Left lobe of liver (tissue), 2 donors: ENCODE measurements around the gene NAB2. TPM values are rescaled to one million over a fixed set of nuclear protein-coding genes. Genes with fewer than 3 reads are reported as not detected.

Source experiments
- ATAC-seq: fragments of 200-7000 bp; cut with Tn5 transposase; one replicate; pipeline ENCODE4 v1.9.1; 2020; ENCODE audit warnings: mild to moderate bottlenecking, moderate library complexity
- DNase-seq: peaks from one replicate; pipeline ENCODE4 v3.0.0-alpha.2; 2020; ENCODE audit warnings: low spot score
- total RNA-seq: library from RNA; stranded (reverse); gene quantifications from one replicate; pipeline ENCODE4 v1.2.1, GENCODE V29; 2021
- donor health status: DM: no; HTN: no; CAD: no; lungs with moderate emphysema.
- donor health status: DM: no; HTN: yes; CAD: no.

NAB2 gene
- total RNA-seq, 1 donor from 2014 or later = 12.9 TPM

- ATAC-seq (peak; percentile 40), DNase-seq (peak; percentile 78)
These were observed 42.0 kb downstream of the NAB2 start for GRCh38 chr12:57130941-57131340.

- no peak for DNase-seq
- ATAC-seq = no peak
These were observed 43.2 kb downstream of the NAB2 start for GRCh38 chr12:57131896-57132744.

- ATAC-seq (no peak), DNase-seq (no peak)
These were observed 44.2 kb downstream of the NAB2 start for GRCh38 chr12:57133013-57133569.

GRCh38 chr12:57133916-57134315 lies 45.0 kb downstream of the NAB2 start:
- DNase-seq = no peak
- ATAC-seq = peak; percentile 11

- ATAC-seq (no peak), DNase-seq (no peak)
These were observed 46.0 kb downstream of the NAB2 start for GRCh38 chr12:57134949-57135348.

GRCh38 chr12:57135527-57136326 lies 46.8 kb downstream of the NAB2 start:
- no peak for ATAC-seq
- peak; percentile 49 for DNase-seq

- peak; percentile 78 for ATAC-seq
- DNase-seq = peak; percentile 96
These were observed 49.8 kb downstream of the NAB2 start for GRCh38 chr12:57138526-57139272.

GRCh38 chr12:57139796-57140649 lies 51.1 kb downstream of the NAB2 start:
- no peak for DNase-seq
- ATAC-seq = no peak

GRCh38 chr12:57141249-57141648 lies 52.3 kb downstream of the NAB2 start:
- ATAC-seq (no peak), DNase-seq (no peak)

- ATAC-seq = no peak
These were observed 53.2 kb downstream of the NAB2 start for GRCh38 chr12:57142121-57142520.

GRCh38 chr12:57142727-57143126 lies 53.8 kb downstream of the NAB2 start:
- ATAC-seq (no peak), DNase-seq (no peak)

More at GRCh38 chr12:57142121-57142520, 53.2 kb downstream of the NAB2 start:
- DNase-seq = no peak

- no peak for ATAC-seq
- DNase-seq = no peak
These were observed 54.5 kb downstream of the NAB2 start for GRCh38 chr12:57143454-57143853.

Other genes with a start within 250 kb of the NAB2 start
- not detected for gene SDR9C7, start 154.7 kb upstream of the NAB2 start, total RNA-seq
- gene RDH16, start 131.5 kb upstream of the NAB2 start, total RNA-seq = 162 TPM
- gene ZBTB39, start 82.6 kb upstream of the NAB2 start, total RNA-seq = 3.5 TPM
- not detected for gene TAC3, start 72.6 kb upstream of the NAB2 start, total RNA-seq
- gene MYO1A, start 39.0 kb upstream of the NAB2 start, total RNA-seq = 0.28 TPM
- gene NEMP1, start 10.3 kb upstream of the NAB2 start, total RNA-seq = 5.3 TPM
- 97.6 TPM for gene STAT6, start 22.2 kb downstream of the NAB2 start, total RNA-seq
- gene LRP1, start 39.4 kb downstream of the NAB2 start, total RNA-seq = 370 TPM
- gene LRP1-AS, start 58.5 kb downstream of the NAB2 start, total RNA-seq = not detected
- 0.13 TPM for gene NXPH4, start 127.7 kb downstream of the NAB2 start, total RNA-seq
- 242 TPM for gene SHMT2, start 140.6 kb downstream of the NAB2 start, total RNA-seq
- 2.3 TPM for gene STAC3, start 162.1 kb downstream of the NAB2 start, total RNA-seq